H9 (cell line): ENCODE results near the gene LEKR1. TPM values are rescaled to one million over a fixed set of nuclear protein-coding genes. Genes with fewer than 3 reads are reported as not detected.

Source experiments
- DNase-seq: peaks from one replicate; pipeline ENCODE4 v3.0.0-alpha.2; 2017
- H2AFZ ChIP-seq: one replicate; pipeline ENCODE4 v1.6.1; 2013; ENCODE audit warnings: mild to moderate bottlenecking, low read length, control low read depth, moderate library complexity
- H2AK5ac ChIP-seq: 2 replicates; pipeline ENCODE4 v1.6.1; 2013; ENCODE audit warnings: low read length, control low read depth, mixed read lengths; ENCODE audit not compliant: insufficient read length
- H2BK120ac ChIP-seq: one replicate; pipeline ENCODE4 v1.6.1; 2013; ENCODE audit warnings: low read depth, mild to moderate bottlenecking, low read length, control low read depth, inconsistent platforms; ENCODE audit not compliant: poor library complexity, severe bottlenecking
- H2BK12ac ChIP-seq: 2 replicates; pipeline ENCODE4 v1.6.1; 2013; ENCODE audit warnings: low read length, control low read depth, mixed read lengths, low read depth; ENCODE audit not compliant: insufficient read length
- H2BK15ac ChIP-seq: 2 replicates; pipeline ENCODE4 v1.6.1; 2013; ENCODE audit warnings: low read depth, low read length, control low read depth
- H2BK20ac ChIP-seq: one replicate; pipeline ENCODE4 v1.6.1; 2013; ENCODE audit warnings: low read depth, mild to moderate bottlenecking, low read length, control low read depth, inconsistent platforms; ENCODE audit not compliant: poor library complexity, severe bottlenecking
- H2BK5ac ChIP-seq: 2 replicates; pipeline ENCODE4 v1.6.1; 2013; ENCODE audit warnings: low read length, control low read depth, mixed read lengths; ENCODE audit not compliant: insufficient read length
- H3K14ac ChIP-seq: 2 replicates; pipeline ENCODE4 v1.6.1; 2013; ENCODE audit warnings: low read length, control low read depth; ENCODE audit not compliant: insufficient read depth
- H3K18ac ChIP-seq: 2 replicates; pipeline ENCODE4 v1.6.1; 2013; ENCODE audit warnings: low read depth, mild to moderate bottlenecking, mixed read lengths, low read length, control low read depth; ENCODE audit not compliant: insufficient read length
- H3K23ac ChIP-seq: 2 replicates; pipeline ENCODE4 v1.6.1; 2013; ENCODE audit warnings: low read length, control low read depth, mixed read lengths, low read depth; ENCODE audit not compliant: insufficient read length
- H3K23me2 ChIP-seq: 2 replicates; pipeline ENCODE4 v1.6.1; 2013; ENCODE audit warnings: low read depth, mild to moderate bottlenecking, mixed read lengths, low read length, control low read depth; ENCODE audit not compliant: insufficient read length, poor library complexity, severe bottlenecking
- H3K27ac ChIP-seq: 2 replicates; pipeline ENCODE4 v1.5.1; 2013; ENCODE audit warnings: low read length, control low read depth, mixed read lengths, low read depth; ENCODE audit not compliant: insufficient read length
- H3K27me3 ChIP-seq: 2 replicates; pipeline ENCODE4 v1.6.1; 2013; ENCODE audit warnings: low read length, control low read depth, inconsistent platforms; ENCODE audit not compliant: insufficient read depth
- H3K4ac ChIP-seq: 2 replicates; pipeline ENCODE4 v1.6.1; 2013; ENCODE audit warnings: low read depth, mild to moderate bottlenecking, control low read depth, inconsistent platforms, low read length, moderate library complexity
- H3K4me1 ChIP-seq: 2 replicates; pipeline ENCODE4 v1.6.1; 2013; ENCODE audit warnings: low read length, control low read depth, inconsistent platforms; ENCODE audit not compliant: insufficient read depth
- H3K4me2 ChIP-seq: 2 replicates; pipeline ENCODE4 v1.6.1; 2013; ENCODE audit warnings: low read length, control low read depth, mixed read lengths; ENCODE audit not compliant: insufficient read length, insufficient read depth
- H3K56ac ChIP-seq: 2 replicates; pipeline ENCODE4 v1.6.1; 2013; ENCODE audit warnings: low read depth, mild to moderate bottlenecking, mixed read lengths, low read length, control low read depth; ENCODE audit not compliant: insufficient read length
- H3K79me1 ChIP-seq: 2 replicates; pipeline ENCODE4 v1.6.1; 2013; ENCODE audit warnings: low read depth, mild to moderate bottlenecking, moderate library complexity, low read length, control low read depth, inconsistent platforms; ENCODE audit not compliant: insufficient read depth, poor library complexity, severe bottlenecking
- H3K79me2 ChIP-seq: 2 replicates; pipeline ENCODE4 v1.6.1; 2013; ENCODE audit warnings: low read length, control low read depth, inconsistent platforms; ENCODE audit not compliant: insufficient read depth
- H3K9ac ChIP-seq: 2 replicates; pipeline ENCODE4 v1.6.1; 2013; ENCODE audit warnings: low read length, control low read depth, mixed read lengths; ENCODE audit not compliant: insufficient read length; ENCODE audit errors: extremely low read depth
- H3K9me3 ChIP-seq: one replicate; pipeline ENCODE4 v1.6.1; 2013; ENCODE audit warnings: low read depth, low read length, inconsistent platforms; ENCODE audit not compliant: control insufficient read depth
- H3T11ph ChIP-seq: one replicate; pipeline ENCODE4 v1.6.1; 2013; ENCODE audit warnings: mild to moderate bottlenecking, low read length, control low read depth, inconsistent platforms
- H4K20me1 ChIP-seq: one replicate; pipeline ENCODE4 v1.6.1; 2013; ENCODE audit not compliant: control insufficient read depth, insufficient read length, insufficient read depth
- H4K5ac ChIP-seq: 2 replicates; pipeline ENCODE4 v1.6.1; 2013; ENCODE audit warnings: low read depth, mild to moderate bottlenecking, mixed read lengths, low read length, control low read depth; ENCODE audit not compliant: insufficient read length
- H4K8ac ChIP-seq: replicated peaks from 2 replicates; pipeline ENCODE4 v1.6.1; 2013; ENCODE audit warnings: low read length, control low read depth, mixed read lengths, low read depth; ENCODE audit not compliant: insufficient read length
- H4K91ac ChIP-seq: 2 replicates; pipeline ENCODE4 v1.6.1; 2013; ENCODE audit warnings: low read depth, mild to moderate bottlenecking, moderate library complexity, mixed read lengths, low read length, control low read depth; ENCODE audit not compliant: insufficient read length
- H3K27ac Mint-ChIP-seq, 3 experiments: 2 replicates in 2 of 3; 3 replicates in 1 of 3; pipeline ENCODE4 v1.8.0; 2020 to 2021; ENCODE audit warnings: mixed read lengths in 3 of 3, mild to moderate bottlenecking in 1 of 3, moderate library complexity in 1 of 3
- H3K27me3 Mint-ChIP-seq: 2 replicates; pipeline ENCODE4 v1.8.0; 2021; ENCODE audit warnings: low read depth, mild to moderate bottlenecking, moderate library complexity, mixed read lengths
- H3K36me3 Mint-ChIP-seq, 3 experiments: 2 replicates in 2 of 3; 3 replicates in 1 of 3; pipeline ENCODE4 v1.8.0; 2020 to 2021; ENCODE audit warnings: low read depth in 3 of 3, mixed read lengths in 3 of 3; ENCODE audit not compliant: insufficient read depth in 1 of 3
- H3K4me1 Mint-ChIP-seq, 2 experiments: 2 replicates each; pipeline ENCODE4 v1.8.0; 2020; ENCODE audit warnings: mixed read lengths in 2 of 2
- H3K4me3 Mint-ChIP-seq, 2 experiments: 2 replicates in 1 of 2; 3 replicates in 1 of 2; pipeline ENCODE4 v1.8.0; 2020 to 2021; ENCODE audit warnings: mild to moderate bottlenecking in 2 of 2, mixed read lengths in 2 of 2, moderate library complexity in 1 of 2
- H3K9me3 Mint-ChIP-seq, 2 experiments: 2 replicates in 1 of 2; 3 replicates in 1 of 2; pipeline ENCODE4 v1.8.0; 2020; ENCODE audit warnings: mild to moderate bottlenecking in 2 of 2, mixed read lengths in 2 of 2, moderate library complexity in 1 of 2
- CTCF ChIP-seq: fragments of 200-600 bp; sonication (generic); conservative IDR thresholded peaks from 3 replicates; pipeline ENCODE4 v1.8.0; 2021; ENCODE audit warnings: antibody characterized with exemption, mild to moderate bottlenecking
- total RNA-seq: library from RNA; stranded (reverse); gene quantifications from 2 replicates; pipeline ENCODE4 v1.2.1, GENCODE V29; 2021

LEKR1 gene
- total RNA-seq, 1 experiment from 2014 or later, result not detected

- H2BK5ac ChIP-seq, result no peak overlapping the region
- H3K23me2 ChIP-seq, result no peaks in the 10 kb centered on the region
- H3K23ac ChIP-seq, result no peak overlapping the region
- H3K79me1 ChIP-seq, result no peaks in the 10 kb centered on the region
- no peak overlapping the region for H2AK5ac ChIP-seq
- H3K4me2 ChIP-seq, result no peak overlapping the region
- no peaks in the 10 kb centered on the region for H3K36me3 Mint-ChIP-seq
- no peak overlapping the region for H2BK120ac ChIP-seq
- H3K9me3 Mint-ChIP-seq, result no peaks in the 10 kb centered on the region
- H4K91ac ChIP-seq, result no peak overlapping the region
- H2BK12ac ChIP-seq, result no peak overlapping the region
- no peaks in the 10 kb centered on the region for H3K27me3 ChIP-seq
- H4K20me1 ChIP-seq, result no peaks in the 10 kb centered on the region
- H3K4ac ChIP-seq, result no peak overlapping the region
- no peak overlapping the region for H3K27ac ChIP-seq
- no peaks in the 10 kb centered on the region for H3K4me1 Mint-ChIP-seq
- H2BK20ac ChIP-seq, result no peak overlapping the region
- no peak overlapping the region for H3T11ph ChIP-seq
- H4K8ac ChIP-seq, result no peak overlapping the region
- no peak overlapping the region for H3K14ac ChIP-seq
- H3K9ac ChIP-seq, result no peak overlapping the region
- H3K4me3 Mint-ChIP-seq, result no peak overlapping the region
- H3K27me3 Mint-ChIP-seq, result no peaks in the 10 kb centered on the region
- no peaks in the 10 kb centered on the region for H3K4me1 ChIP-seq
- no peak for DNase-seq
- H2BK15ac ChIP-seq, result no peak overlapping the region
- no peak overlapping the region for H3K18ac ChIP-seq
- no peak for TF ChIP-seq CTCF
- no peaks in the 10 kb centered on the region for H3K9me3 ChIP-seq
- H3K56ac ChIP-seq, result no peak overlapping the region
- H2AFZ ChIP-seq, result no peak overlapping the region
- H4K5ac ChIP-seq, result no peak overlapping the region
- H3K79me2 ChIP-seq, result no peaks in the 10 kb centered on the region
- H3K27ac Mint-ChIP-seq, result no peak overlapping the region
Observed at GRCh38 chr3:156860873-156861272, 34.7 kb downstream of the LEKR1 start.
